Bronchial epithelial cell (primary cell): ENCODE results near the gene STAT5B. TPM values are rescaled to one million over a fixed set of nuclear protein-coding genes. Genes with fewer than 3 reads are reported as not detected.
"Not testable (repeated sequence)": the region's sequence is repeated elsewhere in the genome, so short reads cannot be mapped to it uniquely, and the experiment has no call there.

ENCODE experiments used
- DNase-seq: peaks from one replicate; pipeline ENCODE4 v3.0.0-alpha.2; 2010; ENCODE audit warnings: low read depth
- FAIRE-seq: peaks from 2 replicates; lab custom pipeline; 2011; peaks lifted over from hg19 to GRCh38; lab: Jason Lieb, UNC
- H3K27me3 ChIP-seq: 2 replicates; pipeline ENCODE4 v1.5.1; 2011; ENCODE audit warnings: low read length; ENCODE audit not compliant: control insufficient read depth, insufficient read depth
- H3K36me3 ChIP-seq: 2 replicates; pipeline ENCODE4 v1.5.1; 2011; ENCODE audit warnings: low read length; ENCODE audit not compliant: control insufficient read depth, insufficient read depth
- H3K4me3 ChIP-seq: 2 replicates; pipeline ENCODE4 v1.5.1; 2011; ENCODE audit warnings: mild to moderate bottlenecking, low read depth, low read length, control low read depth
- total RNA-seq: library from RNA; depleted of rRNA; stranded (reverse); fragments of >200 nt; gene quantifications from 2 replicates; pipeline ENCODE4 v1.2.1, GENCODE V29; 2014
- TF ChIP-seq, protein P1 (sequence below): IDR thresholded peaks from 2 replicates; pipeline ENCODE4 v1.5.1; 2011; ENCODE audit warnings: mild to moderate bottlenecking, moderate library complexity, low read length, control low read depth, inconsistent platforms; ENCODE audit not compliant: insufficient read depth, severe bottlenecking

The STAT5B gene
- total RNA-seq, 1 donor from 2014 or later, result 11.6 TPM

DNA sequence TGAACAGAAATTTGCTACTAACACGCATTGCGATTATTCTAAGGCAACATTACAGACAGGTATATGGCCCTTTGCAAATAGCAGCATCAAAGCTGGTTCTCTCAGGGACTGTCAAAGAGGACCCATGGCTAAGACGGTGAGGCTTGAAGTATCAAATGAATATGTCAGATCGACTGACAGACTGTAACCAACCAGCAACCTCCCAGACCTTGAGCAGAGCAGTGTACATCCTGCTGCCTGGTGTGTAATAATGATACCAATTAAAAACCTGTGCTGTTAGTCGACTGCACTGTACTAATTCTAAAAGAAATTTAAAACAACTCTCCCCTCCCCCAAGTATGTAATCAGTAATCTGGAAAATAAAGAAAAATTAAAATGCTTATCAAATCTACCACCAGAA lies 46.0 kb downstream of the STAT5B start:
- Histone ChIP-seq H3K36me3 (no peaks in the 10 kb centered on the region), H3K27me3 (no peaks in the 10 kb centered on the region), H3K4me3 (no peak overlapping the region)
- TF ChIP-seq, protein P1, sequence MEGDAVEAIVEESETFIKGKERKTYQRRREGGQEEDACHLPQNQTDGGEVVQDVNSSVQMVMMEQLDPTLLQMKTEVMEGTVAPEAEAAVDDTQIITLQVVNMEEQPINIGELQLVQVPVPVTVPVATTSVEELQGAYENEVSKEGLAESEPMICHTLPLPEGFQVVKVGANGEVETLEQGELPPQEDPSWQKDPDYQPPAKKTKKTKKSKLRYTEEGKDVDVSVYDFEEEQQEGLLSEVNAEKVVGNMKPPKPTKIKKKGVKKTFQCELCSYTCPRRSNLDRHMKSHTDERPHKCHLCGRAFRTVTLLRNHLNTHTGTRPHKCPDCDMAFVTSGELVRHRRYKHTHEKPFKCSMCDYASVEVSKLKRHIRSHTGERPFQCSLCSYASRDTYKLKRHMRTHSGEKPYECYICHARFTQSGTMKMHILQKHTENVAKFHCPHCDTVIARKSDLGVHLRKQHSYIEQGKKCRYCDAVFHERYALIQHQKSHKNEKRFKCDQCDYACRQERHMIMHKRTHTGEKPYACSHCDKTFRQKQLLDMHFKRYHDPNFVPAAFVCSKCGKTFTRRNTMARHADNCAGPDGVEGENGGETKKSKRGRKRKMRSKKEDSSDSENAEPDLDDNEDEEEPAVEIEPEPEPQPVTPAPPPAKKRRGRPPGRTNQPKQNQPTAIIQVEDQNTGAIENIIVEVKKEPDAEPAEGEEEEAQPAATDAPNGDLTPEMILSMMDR, result no peak
- FAIRE-seq, result no peak
- DNase-seq, result no peak

DNA sequence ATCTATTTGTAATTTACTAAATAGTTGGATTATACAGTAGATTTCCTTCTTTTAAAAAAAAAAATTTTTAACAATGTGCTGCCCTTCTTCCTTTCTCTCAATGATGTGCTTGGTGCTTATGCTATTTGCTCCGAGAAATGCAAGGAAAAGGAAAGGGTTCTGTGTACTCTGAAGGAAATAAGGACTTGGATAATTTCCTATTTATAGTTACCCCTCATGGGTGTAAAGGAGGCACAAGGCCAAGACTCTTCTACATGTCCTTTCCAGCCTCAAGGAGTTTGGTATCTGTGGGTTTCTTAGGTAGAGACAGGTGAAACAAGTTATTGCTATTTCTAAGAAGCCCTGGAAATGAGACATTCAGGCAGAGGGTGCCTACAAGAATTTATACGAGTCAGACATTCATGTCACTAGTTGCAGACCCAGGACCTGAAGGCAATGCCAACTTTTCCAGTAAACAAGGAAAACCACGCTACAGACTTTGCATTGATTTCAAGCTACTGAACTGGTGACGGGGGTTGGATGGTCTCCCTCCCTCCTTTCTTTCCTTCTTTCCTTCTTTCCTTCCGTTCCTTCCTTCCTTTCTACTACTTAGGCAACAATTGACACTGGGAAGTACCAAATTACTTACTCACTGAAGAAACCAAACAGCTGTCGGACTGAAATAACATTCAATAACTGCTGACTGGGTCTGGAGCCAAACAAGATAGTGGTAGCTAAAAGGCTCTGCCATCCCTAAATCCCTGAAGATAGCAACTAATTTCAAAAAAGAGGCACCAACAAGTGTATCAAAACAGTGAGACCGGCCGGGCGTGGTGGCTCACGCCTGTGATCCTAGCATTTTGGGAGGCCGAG lies 48.1 kb downstream of the STAT5B start:
- Histone ChIP-seq H3K27me3 (no peaks in the 10 kb centered on the region), H3K36me3 (peaks cover 2% of the 10 kb centered on the region), H3K4me3 (no peak overlapping the region)
- DNase-seq (peak; percentile 9), FAIRE-seq (no peak)
- TF ChIP-seq, protein P1, result no peak

DNA sequence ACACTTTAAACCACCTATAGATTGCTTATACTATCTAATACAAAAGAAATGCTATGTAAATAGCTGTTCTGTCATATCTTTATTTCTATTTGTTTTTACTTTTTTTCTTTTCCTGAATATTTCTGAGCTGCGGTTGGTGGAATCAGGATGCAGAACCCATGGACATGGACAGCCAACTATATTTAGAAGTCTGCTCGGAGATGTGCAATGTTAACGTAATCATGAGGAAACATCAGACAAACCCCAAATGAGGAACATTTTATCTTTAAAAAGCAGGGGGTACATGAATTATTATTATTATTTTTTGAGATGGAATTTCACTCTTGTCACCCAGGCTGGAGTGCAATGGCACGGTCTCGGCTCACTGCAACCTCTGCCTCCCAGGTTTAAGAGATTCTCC lies 50.5 kb downstream of the STAT5B start:
- TF ChIP-seq, protein P1, result no peak
- Histone ChIP-seq H3K4me3 (no peak overlapping the region), H3K27me3 (no peaks in the 10 kb centered on the region), H3K36me3 (peaks cover 2% of the 10 kb centered on the region)
- FAIRE-seq (no peak), DNase-seq (no peak)

DNA sequence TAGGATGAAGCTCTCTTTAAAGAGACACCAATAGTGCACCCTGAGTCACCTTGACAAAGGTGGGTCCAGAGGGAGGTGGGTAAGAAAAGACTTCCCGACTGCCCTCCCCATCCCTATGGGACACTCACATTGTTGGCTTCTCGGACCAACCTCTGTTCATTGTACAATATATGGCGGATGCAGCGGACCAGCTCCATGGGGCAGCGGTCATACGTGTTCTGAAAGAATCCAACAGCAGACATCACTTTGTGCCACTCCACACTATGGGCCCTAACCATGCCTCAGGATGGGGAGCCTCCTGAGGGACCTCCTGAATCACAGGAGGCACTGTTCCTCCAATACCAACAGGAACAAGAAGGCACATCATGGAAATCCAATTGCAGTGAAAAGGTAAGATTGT lies 51.5 kb downstream of the STAT5B start:
- Histone ChIP-seq H3K36me3 (peaks cover 2% of the 10 kb centered on the region), H3K27me3 (no peaks in the 10 kb centered on the region), H3K4me3 (no peak overlapping the region)
- DNase-seq (no peak), FAIRE-seq (no peak)
- TF ChIP-seq, protein P1, result no peak

DNA sequence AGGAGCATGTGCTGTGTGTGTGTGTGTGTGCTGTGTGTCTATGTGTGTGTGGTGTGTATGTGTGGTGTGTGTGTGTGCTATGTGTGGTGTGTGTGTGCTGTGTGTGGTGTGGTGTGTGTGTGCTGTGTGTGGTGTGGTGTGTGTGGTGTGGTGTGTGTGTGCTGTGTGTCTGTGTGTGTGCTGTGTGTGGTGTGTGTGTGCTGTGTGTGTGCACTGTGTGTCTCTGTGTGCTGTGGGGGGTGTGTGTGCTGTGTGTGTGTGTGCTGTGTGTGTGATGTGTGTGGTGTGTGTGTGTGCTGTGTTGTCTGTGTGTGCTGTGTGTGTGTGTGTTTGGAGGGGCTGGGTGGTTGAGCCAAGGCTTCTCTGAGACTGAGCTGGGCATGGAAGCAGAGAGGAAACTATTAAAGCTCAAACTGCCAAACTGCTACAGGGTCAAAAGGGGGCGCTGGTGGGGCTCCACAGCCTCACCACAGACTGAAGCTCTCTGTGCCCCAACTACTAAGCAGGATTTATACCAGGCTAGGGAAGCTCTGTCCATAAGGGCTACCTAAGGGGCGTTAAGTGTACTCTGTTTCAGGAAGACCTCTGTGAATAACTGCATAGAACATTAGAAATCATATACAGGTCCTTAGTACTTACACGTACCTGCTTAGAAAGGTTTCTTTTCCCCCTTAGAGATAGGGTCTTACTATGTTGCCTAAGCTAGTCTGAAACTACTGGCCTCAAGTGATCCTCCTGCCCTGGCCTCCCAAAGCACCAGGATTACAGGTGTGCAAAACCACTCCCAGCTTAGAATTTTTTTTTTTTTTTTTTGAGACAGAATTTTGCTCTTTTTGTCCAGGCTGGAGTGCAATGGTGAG lies 54.1 kb downstream of the STAT5B start:
- Histone ChIP-seq H3K36me3 (peaks cover 6% of the 10 kb centered on the region), H3K27me3 (no peaks in the 10 kb centered on the region), H3K4me3 (no peak overlapping the region)
- FAIRE-seq (peak; percentile 70), DNase-seq (peak; percentile 30)
- TF ChIP-seq, protein P1, result peak; percentile 72

DNA sequence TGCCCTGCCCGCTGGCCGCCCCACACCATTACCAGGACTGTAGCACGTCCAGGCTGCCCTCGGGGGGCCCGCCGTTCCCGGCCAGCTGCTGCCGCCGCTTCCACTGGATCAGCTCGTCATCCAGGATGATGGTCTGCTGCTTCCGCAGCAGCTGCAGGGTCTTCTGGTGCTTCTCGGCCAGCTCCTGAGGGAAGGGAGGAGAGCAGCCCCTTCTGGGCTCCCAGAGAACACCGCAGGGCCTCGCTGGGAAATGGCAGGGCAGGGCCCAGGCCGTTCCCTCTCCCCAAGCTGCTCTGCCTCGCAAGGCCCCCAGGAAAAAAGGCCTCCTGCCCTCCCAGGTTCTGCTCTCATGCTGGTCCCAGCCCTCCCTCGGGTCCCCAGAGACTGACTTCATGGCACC lies 56.9 kb downstream of the STAT5B start:
- H3K27me3 ChIP-seq, FAIRE-seq, H3K4me3 ChIP-seq, H3K36me3 ChIP-seq, DNase-seq: not testable (repeated sequence)
